Endothelial cell of umbilical vein (primary cell): ENCODE measurements around the gene KAZN. TPM values are rescaled to one million over a fixed set of nuclear protein-coding genes. Genes with fewer than 3 reads are reported as not detected.

Experiments used
- BruUV-seq: library from RNA; stranded (reverse); fragments of 400-500 nt; replicated peaks from 2 replicates; lab custom pipeline; 2021; lab: Mats Ljungman, UMichigan
- CTCF ChIA-PET: fragments of 300-600, 350-600 bp; sonication (Branson Sonifier 250); formaldehyde crosslinking; loops from one replicate; lab custom pipeline; 2021; ENCODE audit warnings: antibody characterized with exemption, inconsistent platforms; lab: Charles Lee
- POLR2A ChIA-PET: fragments of 300-600, 350-600 bp; sonication (Branson Sonifier 250); formaldehyde crosslinking; loops from one replicate; lab custom pipeline; 2021; ENCODE audit warnings: antibody characterized with exemption, inconsistent platforms; lab: Charles Lee
- DNase-seq: peaks from one replicate; pipeline ENCODE4 v3.0.0-alpha.2; 2011; ENCODE audit warnings: low read depth, low spot score
- FAIRE-seq: peaks from 2 replicates; lab custom pipeline; 2011; peaks lifted over from hg19 to GRCh38; lab: Jason Lieb, UNC
- H2AFZ ChIP-seq: 2 replicates; pipeline ENCODE4 v1.6.0; 2012; ENCODE audit warnings: low read depth, low read length, control low read depth, inconsistent platforms
- H3K27ac ChIP-seq: 2 replicates; pipeline ENCODE4 v1.5.1; 2011; ENCODE audit warnings: low read depth, mild to moderate bottlenecking, control low read depth, low read length, moderate library complexity; ENCODE audit not compliant: insufficient read depth
- H3K27me3 ChIP-seq, 2 experiments: 2 replicates each; pipeline versions ENCODE4 v1.6.0 to v1.6.1; 2011; ENCODE audit warnings: low read length in 2 of 2, mixed read lengths in 1 of 2; ENCODE audit not compliant: control insufficient read depth in 2 of 2, insufficient read depth in 2 of 2
- H3K36me3 ChIP-seq, 2 experiments: 2 replicates in 1 of 2; 3 replicates in 1 of 2; pipeline ENCODE4 v1.5.1; 2011; ENCODE audit warnings: low read length in 2 of 2, mild to moderate bottlenecking in 1 of 2, moderate library complexity in 1 of 2; ENCODE audit not compliant: control insufficient read depth in 2 of 2, insufficient read depth in 2 of 2; ENCODE audit errors: extremely low read depth in 1 of 2
- H3K4me1 ChIP-seq: 3 replicates; pipeline ENCODE4 v1.5.1; 2011; ENCODE audit warnings: mild to moderate bottlenecking, low read length; ENCODE audit not compliant: control insufficient read depth, insufficient read depth; ENCODE audit errors: extremely low read depth
- H3K4me2 ChIP-seq: 2 replicates; pipeline ENCODE4 v1.6.1; 2011; ENCODE audit warnings: low read length, control low read depth, mixed read lengths; ENCODE audit not compliant: insufficient read depth
- H3K4me3 ChIP-seq, 3 experiments: fragments of 200-600 bp in 1 of 3; sonication (generic), shearing (Covaris generic) in 1 of 3; replicated peaks in 1 of 3; 2 replicates each; pipeline ENCODE4 v1.5.1; 2011 to 2016; ENCODE audit warnings: control low read depth in 3 of 3, low read length in 3 of 3, mild to moderate bottlenecking in 2 of 3, inconsistent platforms in 1 of 3, low read depth in 1 of 3, moderate library complexity in 1 of 3; ENCODE audit not compliant: insufficient read depth in 1 of 3
- H3K79me2 ChIP-seq: 2 replicates; pipeline ENCODE4 v1.6.0; 2012; ENCODE audit warnings: low read length, inconsistent platforms; ENCODE audit not compliant: control insufficient read depth, insufficient read depth
- H3K9ac ChIP-seq: replicated peaks from 2 replicates; pipeline ENCODE3; 2011; ENCODE audit warnings: low read length, control low read depth; ENCODE audit not compliant: insufficient read depth; ENCODE audit errors: extremely low read depth
- H3K9me1 ChIP-seq: replicated peaks from 3 replicates; pipeline ENCODE4 v1.6.0; 2011; ENCODE audit warnings: mild to moderate bottlenecking, low read length; ENCODE audit not compliant: control insufficient read depth, insufficient read depth; ENCODE audit errors: extremely low read depth
- H3K9me3 ChIP-seq: replicated peaks from 2 replicates; pipeline ENCODE4 v1.5.1; 2012; ENCODE audit warnings: low read length, inconsistent platforms; ENCODE audit not compliant: control insufficient read depth, insufficient read depth
- H4K20me1 ChIP-seq: replicated peaks from 2 replicates; pipeline ENCODE3; 2011; ENCODE audit warnings: mild to moderate bottlenecking, low read length; ENCODE audit not compliant: control insufficient read depth, insufficient read depth; ENCODE audit errors: extremely low read depth
- EZH2 ChIP-seq: IDR thresholded peaks from 2 replicates; pipeline ENCODE4 v1.6.1; 2012; ENCODE audit warnings: borderline replicate concordance, low read depth, mild to moderate bottlenecking, moderate library complexity, low read length, inconsistent platforms; ENCODE audit not compliant: severe bottlenecking
- FOS ChIP-seq: IDR thresholded peaks from 2 replicates; pipeline ENCODE4 v1.6.1; 2011; ENCODE audit warnings: mild to moderate bottlenecking, low read length, moderate library complexity, borderline replicate concordance; ENCODE audit not compliant: insufficient read depth
- GATA2 ChIP-seq: IDR thresholded peaks from 2 replicates; pipeline ENCODE4 v1.7.0; 2011; ENCODE audit warnings: low read depth, mild to moderate bottlenecking, moderate library complexity, mixed read lengths, low read length; ENCODE audit not compliant: insufficient read length, insufficient read depth
- JUN ChIP-seq: IDR thresholded peaks from 2 replicates; pipeline ENCODE4 v1.6.1; 2011; ENCODE audit warnings: borderline replicate concordance, low read depth; ENCODE audit not compliant: insufficient read length, insufficient read depth
- MAX ChIP-seq: IDR thresholded peaks from 2 replicates; pipeline ENCODE4 v1.6.1; 2011; ENCODE audit not compliant: insufficient read depth, insufficient read length
- MYC ChIP-seq: IDR thresholded peaks from one replicate; pipeline ENCODE4 v1.6.1; 2011; ENCODE audit warnings: mild to moderate bottlenecking, low read depth, low read length
- POLR2A ChIP-seq: IDR thresholded peaks from 2 replicates; pipeline ENCODE4 v1.6.1; 2012; ENCODE audit warnings: low read depth, mild to moderate bottlenecking, control low read depth, low read length
- POLR2AphosphoS5 ChIP-seq: IDR thresholded peaks from 2 replicates; pipeline ENCODE4 v1.6.1; 2012; ENCODE audit warnings: low read depth, mild to moderate bottlenecking, control low read depth, low read length, moderate library complexity; ENCODE audit not compliant: insufficient read depth
- dilution Hi-C: fragments of 300-500 bp; cut with MboI; formaldehyde crosslinking; loops from one replicate; pipeline ENCODE4 v1.15.0; 2019; ENCODE audit warnings: low sequenced_read_pairs; ENCODE audit not compliant: extremely low pct_ligation_motif_present
- intact Hi-C: fragments of 100-400 bp; cut with micrococcal nuclease; formaldehyde crosslinking; loops from one replicate; pipeline ENCODE4 v1.10.0; 2022
- polyA plus RNA-seq, 4 experiments: library from polyadenylated mRNA; depleted of rRNA in 3 of 4; stranded (reverse) in 3 of 4; unstranded in 1 of 4; fragments of >200 nt; gene quantifications; 2 replicates each; pipeline versions ENCODE4 v1.2.1 to v1.2.3, GENCODE V29; 2011 to 2012; ENCODE audit warnings: missing spikeins in 1 of 4
- total RNA-seq: library from RNA; stranded (reverse); gene quantifications from 2 replicates; pipeline ENCODE4 v1.2.3, GENCODE V29; 2021
- TF ChIP-seq, protein P1 (sequence below), 2 donors: IDR thresholded peaks; 1 replicate in 1 of 2; 2 replicates in 1 of 2; pipeline ENCODE4 v1.5.1; 2011; ENCODE audit warnings: low read length in 2 of 2, mild to moderate bottlenecking in 2 of 2, moderate library complexity in 2 of 2, control low read depth in 1 of 2, inconsistent platforms in 1 of 2, low read depth in 1 of 2; ENCODE audit not compliant: insufficient read depth in 1 of 2; ENCODE audit errors: extremely low read depth in 1 of 2

KAZN gene
- total and polyA plus RNA-seq, 2 donors (not counting 3 experiments of a cell fraction or from before 2014, with no cell fraction given) = 1.6 to 5.8 TPM

DNA sequence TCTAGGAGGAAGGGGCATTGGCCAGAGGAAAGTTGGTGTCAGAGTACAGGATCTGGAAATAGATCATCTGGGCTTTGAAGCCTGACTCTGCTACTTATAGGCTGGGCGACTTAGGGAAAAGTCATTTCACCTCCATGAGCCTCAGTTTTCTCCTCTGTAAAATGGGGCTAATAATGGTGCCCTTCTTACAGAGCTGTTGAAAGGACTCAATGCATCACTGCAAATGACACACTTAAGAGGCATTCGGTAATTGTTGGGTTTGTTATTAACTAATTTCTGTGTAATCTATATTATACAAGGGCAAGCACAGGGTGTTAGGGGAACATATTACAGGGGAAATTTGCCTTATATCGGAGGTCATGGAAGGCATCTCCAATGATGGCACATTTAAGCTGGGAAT, 96.1 kb downstream of the KAZN start:
- Histone ChIP-seq H3K4me2 (no peak overlapping the region), H3K4me1 (no peaks in the 10 kb centered on the region), H3K27ac (no peak overlapping the region), H3K9me3 (no peaks in the 10 kb centered on the region), H3K27me3 (no peaks in the 10 kb centered on the region), H3K36me3 (no peaks in the 10 kb centered on the region), H2AFZ (no peak overlapping the region), H4K20me1 (no peaks in the 10 kb centered on the region), H3K9ac (no peak overlapping the region), H3K4me3 (no peak overlapping the region), H3K79me2 (no peaks in the 10 kb centered on the region), H3K9me1 (no peaks in the 10 kb centered on the region)
- BruUV-seq = no TSS peak
- TF ChIP-seq, protein P1, sequence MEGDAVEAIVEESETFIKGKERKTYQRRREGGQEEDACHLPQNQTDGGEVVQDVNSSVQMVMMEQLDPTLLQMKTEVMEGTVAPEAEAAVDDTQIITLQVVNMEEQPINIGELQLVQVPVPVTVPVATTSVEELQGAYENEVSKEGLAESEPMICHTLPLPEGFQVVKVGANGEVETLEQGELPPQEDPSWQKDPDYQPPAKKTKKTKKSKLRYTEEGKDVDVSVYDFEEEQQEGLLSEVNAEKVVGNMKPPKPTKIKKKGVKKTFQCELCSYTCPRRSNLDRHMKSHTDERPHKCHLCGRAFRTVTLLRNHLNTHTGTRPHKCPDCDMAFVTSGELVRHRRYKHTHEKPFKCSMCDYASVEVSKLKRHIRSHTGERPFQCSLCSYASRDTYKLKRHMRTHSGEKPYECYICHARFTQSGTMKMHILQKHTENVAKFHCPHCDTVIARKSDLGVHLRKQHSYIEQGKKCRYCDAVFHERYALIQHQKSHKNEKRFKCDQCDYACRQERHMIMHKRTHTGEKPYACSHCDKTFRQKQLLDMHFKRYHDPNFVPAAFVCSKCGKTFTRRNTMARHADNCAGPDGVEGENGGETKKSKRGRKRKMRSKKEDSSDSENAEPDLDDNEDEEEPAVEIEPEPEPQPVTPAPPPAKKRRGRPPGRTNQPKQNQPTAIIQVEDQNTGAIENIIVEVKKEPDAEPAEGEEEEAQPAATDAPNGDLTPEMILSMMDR (IDR thresholded peaks at IDR 0.05; ENCODE audit: extremely low read depth in 1 of 2, insufficient read depth in 1 of 2, low read depth in 1 of 2, low read length in 2 of 2) = no peak
- no peak for TF ChIP-seq FOS
- no peak for TF ChIP-seq MAX
- DNase-seq = no peak
- intact Hi-C loops = no loop called here
- CTCF ChIA-PET = no interaction called here
- dilution Hi-C loops = no loop called here
- POLR2A ChIA-PET = no interaction called here
- FAIRE-seq = no peak

DNA sequence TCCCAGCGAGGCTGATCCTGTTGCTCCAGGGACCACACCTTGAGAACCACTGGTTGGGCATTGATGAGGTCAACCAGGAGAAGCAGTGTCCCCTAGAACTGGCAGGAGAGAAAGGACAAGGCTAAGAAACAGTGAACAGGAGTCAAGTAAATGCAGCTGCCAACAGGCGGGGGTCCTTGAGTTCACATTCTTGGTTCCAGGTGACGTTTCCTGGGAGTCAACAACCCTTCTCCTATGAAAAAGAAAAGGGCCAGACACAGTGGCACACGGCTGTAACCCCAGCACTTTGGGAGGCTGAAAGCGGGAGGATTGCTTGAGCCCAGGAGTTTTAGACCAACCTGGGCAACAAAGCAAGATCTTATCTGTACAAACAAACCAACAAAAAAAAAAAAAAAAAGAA, 98.3 kb downstream of the KAZN start:
- Histone ChIP-seq H4K20me1 (no peaks in the 10 kb centered on the region), H3K9me1 (no peaks in the 10 kb centered on the region), H3K27ac (no peak overlapping the region), H3K9me3 (peaks cover 2% of the 10 kb centered on the region), H2AFZ (no peak overlapping the region), H3K9ac (no peak overlapping the region), H3K36me3 (no peaks in the 10 kb centered on the region), H3K79me2 (no peaks in the 10 kb centered on the region), H3K4me3 (no peak overlapping the region), H3K27me3 (no peaks in the 10 kb centered on the region), H3K4me1 (no peaks in the 10 kb centered on the region), H3K4me2 (no peak overlapping the region)
- ChIA-PET POLR2A (no interaction called here), CTCF (no interaction called here)
- intact Hi-C loops (no loop called here), dilution Hi-C loops (no loop called here)
- BruUV-seq = no TSS peak
- no peak for TF ChIP-seq EZH2
- TF ChIP-seq, protein P1 (IDR thresholded peaks at IDR 0.05; ENCODE audit: extremely low read depth in 1 of 2, insufficient read depth in 1 of 2, low read depth in 1 of 2, low read length in 2 of 2) = no peak
- TF ChIP-seq POLR2AphosphoS5 = no peak
- TF ChIP-seq GATA2 = no peak
- no peak for TF ChIP-seq MYC
- no peak for TF ChIP-seq JUN
- no peak for TF ChIP-seq POLR2A
- TF ChIP-seq FOS = no peak
- no peak for TF ChIP-seq MAX
- FAIRE-seq (no peak), DNase-seq (no peak)
